DND-41 (cell line): ENCODE measurements around the gene LDB2.

Source experiments
- CTCF ChIP-seq: IDR thresholded peaks from 2 replicates; pipeline ENCODE4 v1.5.1; 2012; ENCODE audit warnings: borderline replicate concordance, low read length, moderate library complexity, mild to moderate bottlenecking; ENCODE audit not compliant: poor library complexity, severe bottlenecking; ENCODE audit errors: extremely low read depth
- EZH2 ChIP-seq: IDR thresholded peaks from 3 replicates; pipeline ENCODE4 v1.6.1; 2012; ENCODE audit warnings: borderline replicate concordance, low read depth, mild to moderate bottlenecking, moderate library complexity, low read length, inconsistent platforms; ENCODE audit not compliant: severe bottlenecking

- TF ChIP-seq CTCF (no peak), EZH2 (no peak)
Observed at GRCh38 chr4:16814361-16814760, 84.1 kb downstream of the LDB2 start.
